ENCODE results near the gene PRKAG2.

PRKAG2 gene

DNA sequence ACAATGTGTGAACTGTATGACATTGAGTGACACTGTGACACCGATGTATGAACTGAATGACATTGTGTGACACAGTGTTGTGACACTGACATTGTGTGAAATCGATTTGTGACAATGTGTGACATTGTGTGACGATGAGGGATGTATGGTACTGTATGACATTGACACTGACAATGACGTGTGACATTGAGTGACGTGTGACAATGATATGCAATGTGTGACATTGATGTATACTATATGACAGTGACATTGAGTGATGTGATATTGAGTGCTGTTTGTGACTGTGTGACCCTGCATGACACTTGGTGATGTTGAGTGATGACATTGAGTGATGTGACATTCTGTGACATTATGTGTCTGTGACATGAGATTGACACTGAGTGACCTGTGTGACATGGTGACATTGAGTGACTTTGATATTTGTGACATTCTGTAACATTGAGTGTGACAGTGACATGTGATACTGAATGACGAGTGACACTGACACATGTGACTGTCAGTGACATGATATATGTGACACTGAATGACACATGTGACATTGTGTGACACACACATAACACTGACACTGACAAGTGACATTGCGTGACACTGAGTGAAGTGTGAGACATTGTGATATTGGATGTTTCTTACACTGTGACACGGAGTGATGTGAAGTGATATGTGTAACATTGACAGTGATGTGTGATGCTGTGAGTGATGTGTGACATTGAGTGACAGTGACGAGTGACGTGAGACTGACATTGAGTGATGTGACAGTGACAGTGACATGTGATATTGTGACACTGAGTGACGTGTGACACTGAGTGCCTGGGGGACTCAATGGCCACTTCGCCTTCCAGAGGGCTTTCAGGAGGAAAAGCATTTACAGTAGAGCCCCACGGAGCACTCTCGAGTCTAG lies 167.5 kb downstream of the PRKAG2 start:
- in situ Hi-C loops (cut with HindIII; ENCODE audit: low sequenced_read_pairs) = no loop called here
- DNase-seq (ENCODE audit: low read depth) = no peak

DNA sequence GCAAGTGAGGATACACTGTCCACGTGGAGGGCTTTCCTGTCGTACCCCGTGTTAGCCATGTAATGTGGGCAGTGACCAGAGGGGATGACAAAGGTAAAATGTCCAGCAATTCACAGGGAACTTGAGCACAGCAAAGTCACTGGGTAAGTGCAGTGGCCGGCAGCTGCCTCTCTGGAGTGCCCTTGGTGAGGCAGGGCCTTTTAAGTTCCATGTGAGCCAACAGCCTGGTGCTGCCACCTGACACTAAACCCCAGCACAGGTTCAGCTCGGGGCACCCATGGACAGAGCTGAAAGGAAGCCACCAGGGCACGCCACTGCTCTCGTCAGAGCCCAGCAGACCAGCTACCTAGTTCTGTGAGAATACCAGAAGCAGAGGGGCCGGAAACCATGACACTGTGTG lies 168.3 kb downstream of the PRKAG2 start:
- in situ Hi-C loops (cut with HindIII; ENCODE audit: low sequenced_read_pairs) = no loop called here
- DNase-seq (ENCODE audit: low read depth) = no peak
- TF ChIP-seq, protein P1, sequence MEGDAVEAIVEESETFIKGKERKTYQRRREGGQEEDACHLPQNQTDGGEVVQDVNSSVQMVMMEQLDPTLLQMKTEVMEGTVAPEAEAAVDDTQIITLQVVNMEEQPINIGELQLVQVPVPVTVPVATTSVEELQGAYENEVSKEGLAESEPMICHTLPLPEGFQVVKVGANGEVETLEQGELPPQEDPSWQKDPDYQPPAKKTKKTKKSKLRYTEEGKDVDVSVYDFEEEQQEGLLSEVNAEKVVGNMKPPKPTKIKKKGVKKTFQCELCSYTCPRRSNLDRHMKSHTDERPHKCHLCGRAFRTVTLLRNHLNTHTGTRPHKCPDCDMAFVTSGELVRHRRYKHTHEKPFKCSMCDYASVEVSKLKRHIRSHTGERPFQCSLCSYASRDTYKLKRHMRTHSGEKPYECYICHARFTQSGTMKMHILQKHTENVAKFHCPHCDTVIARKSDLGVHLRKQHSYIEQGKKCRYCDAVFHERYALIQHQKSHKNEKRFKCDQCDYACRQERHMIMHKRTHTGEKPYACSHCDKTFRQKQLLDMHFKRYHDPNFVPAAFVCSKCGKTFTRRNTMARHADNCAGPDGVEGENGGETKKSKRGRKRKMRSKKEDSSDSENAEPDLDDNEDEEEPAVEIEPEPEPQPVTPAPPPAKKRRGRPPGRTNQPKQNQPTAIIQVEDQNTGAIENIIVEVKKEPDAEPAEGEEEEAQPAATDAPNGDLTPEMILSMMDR (IDR thresholded peaks at IDR 0.05; ENCODE audit: low read depth, low read length, missing control alignments) = no peak
- no peak overlapping the region for H3K4me3 ChIP-seq (ENCODE audit: low read depth, low read length)

More for the DNA sequence above, 167.5 kb downstream of the PRKAG2 start:
- TF ChIP-seq, protein P1 (IDR thresholded peaks at IDR 0.05; ENCODE audit: low read depth, low read length, missing control alignments) = no peak
- no peak overlapping the region for H3K4me3 ChIP-seq (ENCODE audit: low read depth, low read length)

DNA sequence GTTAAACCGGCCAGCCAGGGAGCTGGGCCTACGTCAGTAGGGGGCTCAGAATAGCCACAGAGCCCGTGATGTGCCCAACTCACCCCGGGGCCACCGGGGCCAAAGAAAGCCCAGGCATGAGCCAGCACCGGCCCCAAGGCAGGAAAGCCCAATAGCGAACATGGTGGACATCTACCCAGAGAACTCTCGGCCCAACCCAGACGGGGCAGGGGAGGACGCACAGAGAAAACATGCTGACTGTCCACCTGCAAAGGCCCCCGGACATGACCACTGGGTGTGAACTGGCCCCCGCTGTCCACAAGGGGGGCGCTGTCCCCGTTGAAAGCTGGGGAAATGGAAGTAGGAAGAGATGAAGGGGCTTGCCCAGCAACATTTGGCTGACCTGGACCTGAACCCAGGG lies 169.2 kb downstream of the PRKAG2 start:
- in situ Hi-C loops (cut with HindIII; ENCODE audit: low sequenced_read_pairs) = no loop called here
- DNase-seq (ENCODE audit: low read depth) = no peak
- no peak overlapping the region for H3K4me3 ChIP-seq (ENCODE audit: low read depth, low read length)
- TF ChIP-seq, protein P1 (IDR thresholded peaks at IDR 0.05; ENCODE audit: low read depth, low read length, missing control alignments) = no peak

DNA sequence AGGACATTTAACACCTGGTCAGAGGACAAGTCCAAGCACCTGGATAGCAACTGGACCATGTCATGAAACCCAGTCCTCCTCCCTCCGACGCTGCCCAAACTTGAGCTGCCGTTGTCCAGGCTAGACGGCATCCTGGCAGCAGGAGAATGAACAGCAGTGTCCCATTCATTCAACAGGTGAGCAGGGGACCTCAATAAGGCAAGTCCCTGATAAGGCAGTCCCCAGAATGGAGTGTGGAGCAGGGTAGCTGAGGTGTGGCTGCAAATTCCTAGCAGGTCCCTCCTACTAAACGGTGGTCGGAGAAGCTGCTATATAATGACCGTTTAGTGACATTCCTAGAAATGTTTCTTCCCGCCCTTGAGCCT lies 169.8 kb downstream of the PRKAG2 start:
- TF ChIP-seq, protein P1 (IDR thresholded peaks at IDR 0.05; ENCODE audit: low read depth, low read length, missing control alignments) = no peak
- DNase-seq (ENCODE audit: low read depth) = no peak
- in situ Hi-C loops (cut with HindIII; ENCODE audit: low sequenced_read_pairs) = no loop called here
- no peak overlapping the region for H3K4me3 ChIP-seq (ENCODE audit: low read depth, low read length)

DNA sequence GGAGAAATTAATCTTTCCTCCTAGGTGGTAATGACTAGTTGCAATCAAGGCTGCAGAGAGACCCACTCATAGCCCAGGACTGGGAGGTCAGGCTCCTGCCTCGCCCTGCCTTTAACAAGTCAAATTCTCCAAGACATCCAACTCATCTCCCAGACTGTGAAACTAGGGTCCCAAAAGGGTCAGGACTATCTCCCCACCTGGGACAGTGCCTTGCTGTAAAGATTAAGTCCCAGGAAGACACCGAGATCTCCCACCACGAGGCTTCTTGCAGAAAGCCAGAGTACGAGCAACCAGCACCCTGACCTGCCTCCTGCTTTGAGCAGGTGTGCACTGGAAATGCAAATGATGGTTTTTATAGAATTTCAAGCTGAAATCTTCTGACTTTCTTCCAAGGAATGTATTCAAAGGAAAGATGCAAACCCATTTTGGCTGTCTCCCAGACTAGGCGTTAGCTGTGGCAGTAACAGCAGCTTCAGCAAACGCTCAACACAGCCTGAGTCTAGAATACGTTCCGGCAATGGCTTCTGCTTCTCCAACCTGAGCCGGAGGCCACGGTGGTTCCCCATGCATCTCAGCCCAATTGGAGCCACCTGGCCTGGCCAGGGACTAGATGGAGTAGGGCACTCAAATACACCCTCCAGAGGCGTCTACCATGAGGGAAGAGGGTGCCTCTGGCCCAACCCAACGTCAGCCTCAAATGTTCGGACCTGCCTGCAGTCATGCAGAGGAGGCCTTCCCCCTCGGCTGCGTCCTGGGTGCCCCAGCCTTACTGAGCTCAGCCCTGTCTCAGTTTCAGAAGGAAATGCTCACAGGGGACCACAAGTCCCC lies 170.4 kb downstream of the PRKAG2 start:
- H3K4me3 ChIP-seq (ENCODE audit: low read depth, low read length) = no peak overlapping the region
- TF ChIP-seq, protein P1 (IDR thresholded peaks at IDR 0.05; ENCODE audit: low read depth, low read length, missing control alignments) = no peak
- in situ Hi-C loops (cut with HindIII; ENCODE audit: low sequenced_read_pairs) = no loop called here
- DNase-seq (ENCODE audit: low read depth) = no peak

DNA sequence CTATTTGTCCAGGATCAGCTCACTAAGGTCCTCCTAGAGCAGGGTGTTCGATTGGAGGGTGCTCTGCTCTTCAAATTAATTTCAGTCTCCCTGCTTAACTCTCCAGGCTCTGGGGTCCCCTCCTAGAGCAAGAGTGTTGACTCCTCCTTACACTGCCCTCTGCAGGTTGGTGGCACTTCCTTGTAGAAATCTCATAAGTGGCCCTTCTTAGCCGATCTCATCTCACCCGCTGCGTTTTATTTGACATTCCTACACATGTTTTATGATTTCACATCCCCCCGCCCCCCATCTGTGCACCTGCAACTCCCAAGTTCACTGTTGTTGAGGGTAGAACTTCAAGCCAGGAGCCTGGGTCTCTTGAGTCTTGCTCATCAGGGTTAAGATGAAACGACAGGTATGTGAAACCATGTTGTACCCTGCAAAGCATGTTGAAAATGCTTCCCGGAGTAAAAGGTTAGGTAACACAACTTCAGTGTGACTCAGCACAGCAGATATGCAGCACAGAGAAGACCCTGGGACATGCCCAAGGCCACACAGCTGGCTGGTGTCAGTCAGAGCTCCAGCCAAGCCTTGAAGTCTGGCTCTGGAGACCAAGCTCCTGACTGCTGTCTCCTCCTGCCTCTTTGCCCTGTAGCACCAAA lies 171.2 kb downstream of the PRKAG2 start:
- no peak overlapping the region for H3K4me3 ChIP-seq (ENCODE audit: low read depth, low read length)
- DNase-seq (ENCODE audit: low read depth) = no peak
- TF ChIP-seq, protein P1 (IDR thresholded peaks at IDR 0.05; ENCODE audit: low read depth, low read length, missing control alignments) = peak; percentile 65
- in situ Hi-C loops (cut with HindIII; ENCODE audit: low sequenced_read_pairs) = no loop called here
